Measurements from ENCODE around the gene CDH4. TPM values are rescaled to one million over a fixed set of nuclear protein-coding genes. Genes with fewer than 3 reads are reported as not detected.

CDH4 gene
- total RNA-seq, 2 experiments from 2014 or later: 0.11 to 0.18 TPM

DNA sequence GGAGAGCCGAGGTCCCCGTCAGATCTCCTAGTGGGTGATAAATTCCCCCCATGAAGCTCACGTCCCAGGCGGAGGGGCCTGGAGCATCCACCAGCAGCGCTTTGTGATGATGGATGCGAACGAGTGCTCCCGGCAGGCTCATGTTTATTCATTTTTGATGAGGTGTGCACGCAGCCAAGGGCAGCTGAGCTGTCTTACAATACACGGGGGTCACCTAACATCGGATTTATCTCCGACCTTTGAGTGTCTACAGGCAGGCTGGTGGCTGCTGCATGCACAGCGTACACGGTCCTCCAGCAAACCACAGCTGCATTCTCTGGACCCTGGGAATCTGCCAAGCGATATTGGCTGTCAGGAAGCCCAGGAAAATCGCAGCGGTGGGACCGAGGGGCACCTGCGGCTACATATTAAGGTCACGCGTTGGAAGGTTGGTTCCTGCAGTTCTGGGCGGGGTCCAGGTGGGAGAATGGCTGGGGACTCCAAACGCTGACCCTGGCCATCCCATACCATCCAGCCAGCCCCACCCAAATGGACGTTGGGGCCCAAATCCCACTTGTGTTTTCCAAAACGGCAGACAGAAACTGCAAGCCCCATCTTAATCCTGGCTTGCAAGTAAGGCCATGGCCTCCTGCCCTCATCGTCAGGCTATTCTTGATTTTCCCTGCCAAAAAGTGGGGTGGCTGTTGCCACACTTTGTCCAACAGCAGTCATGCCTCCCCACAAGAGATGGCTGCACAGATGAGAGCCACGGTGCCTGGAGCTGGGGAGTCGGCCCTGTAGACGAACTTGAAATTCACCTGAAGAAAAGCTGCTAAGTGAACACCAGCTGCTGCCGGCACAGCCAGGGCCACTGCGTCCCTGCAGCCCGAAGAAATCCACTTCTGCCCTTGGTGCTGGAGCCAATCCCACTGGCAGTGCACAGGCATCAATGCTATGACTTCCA is 413.7 kb downstream of the CDH4 start:
- CTCF ChIA-PET: no interaction called here
- Mint-ChIP-seq H3K9me3 (no peaks in the 10 kb centered on the region), H3K4me1 (ENCODE audit: low read depth) (no peaks in the 10 kb centered on the region), H3K36me3 (ENCODE audit: low read depth) (no peaks in the 10 kb centered on the region), H3K27me3 (no peaks in the 10 kb centered on the region), H3K27ac (no peak overlapping the region), H3K4me3 (no peak overlapping the region)
- POLR2A ChIA-PET: no interaction called here
- no peak for TF ChIP-seq CTCF (IDR thresholded peaks at IDR 0.05)
- intact Hi-C loops (cut with micrococcal nuclease): no loop called here
- ATAC-seq: no peak
- no peak for DNase-seq

- no peaks in the 10 kb centered on the region for H3K4me1 Mint-ChIP-seq (ENCODE audit: low read depth)
- no peaks in the 10 kb centered on the region for H3K9me3 Mint-ChIP-seq
- H3K4me3 Mint-ChIP-seq: no peak overlapping the region
- no peaks in the 10 kb centered on the region for H3K27me3 Mint-ChIP-seq
- TF ChIP-seq CTCF (IDR thresholded peaks at IDR 0.05): no peak
- no peak overlapping the region for H3K27ac Mint-ChIP-seq
- ChIA-PET CTCF (no interaction called here), POLR2A (no interaction called here)
- intact Hi-C loops (cut with micrococcal nuclease): no loop called here
- ATAC-seq (no peak), DNase-seq (no peak)
- no peaks in the 10 kb centered on the region for H3K36me3 Mint-ChIP-seq (ENCODE audit: low read depth)
Observed at GRCh38 chr20:61666471-61666832, 414.4 kb downstream of the CDH4 start.

DNA sequence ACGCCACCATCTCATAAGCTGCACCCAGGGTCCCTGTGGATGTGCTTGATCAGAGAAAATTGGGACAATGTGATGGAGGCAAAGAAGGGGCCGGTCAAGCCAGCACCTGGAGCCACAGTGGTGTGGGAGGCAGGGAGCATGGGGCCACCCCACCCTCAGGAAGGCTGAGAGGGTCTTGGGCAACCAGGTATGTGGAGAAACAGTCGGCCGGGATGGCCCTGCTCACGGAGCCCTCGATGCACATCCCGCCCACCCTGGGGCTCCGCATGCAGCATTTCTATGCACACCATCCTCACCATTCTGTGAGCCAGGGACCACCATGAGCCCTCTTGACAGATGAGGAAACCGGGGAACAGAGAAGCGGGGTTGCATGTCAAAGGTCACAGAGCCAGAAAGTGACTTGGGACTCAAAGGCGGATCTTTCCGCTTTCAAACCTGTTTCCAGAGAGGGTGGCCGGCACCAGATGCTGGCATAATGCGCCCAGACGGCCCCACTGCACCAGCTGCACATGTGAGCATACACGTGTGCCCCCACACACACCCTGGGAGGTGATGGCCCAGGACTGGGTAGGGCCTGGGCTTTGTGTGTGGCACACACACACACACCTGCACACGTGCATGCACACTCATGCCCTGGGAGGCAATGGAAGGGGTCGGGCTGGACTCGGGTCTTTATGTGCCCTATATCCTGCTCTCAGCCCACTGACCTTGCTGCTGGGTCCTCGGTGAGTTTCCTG is 415.2 kb downstream of the CDH4 start:
- no peak overlapping the region for H3K27ac Mint-ChIP-seq
- TF ChIP-seq CTCF (IDR thresholded peaks at IDR 0.05): no peak
- ATAC-seq: no peak
- H3K36me3 Mint-ChIP-seq (ENCODE audit: low read depth): no peaks in the 10 kb centered on the region
- no peaks in the 10 kb centered on the region for H3K9me3 Mint-ChIP-seq
- H3K27me3 Mint-ChIP-seq: no peaks in the 10 kb centered on the region
- H3K4me3 Mint-ChIP-seq: no peak overlapping the region
- intact Hi-C loops (cut with micrococcal nuclease): no loop called here
- no peaks in the 10 kb centered on the region for H3K4me1 Mint-ChIP-seq (ENCODE audit: low read depth)
- ChIA-PET POLR2A (no interaction called here), CTCF (no interaction called here)
- DNase-seq: no peak

- no peak overlapping the region for H3K4me3 Mint-ChIP-seq
- ATAC-seq (no peak), DNase-seq (no peak)
- H3K36me3 Mint-ChIP-seq (ENCODE audit: low read depth): no peaks in the 10 kb centered on the region
- H3K4me1 Mint-ChIP-seq (ENCODE audit: low read depth): no peaks in the 10 kb centered on the region
- no peak overlapping the region for H3K27ac Mint-ChIP-seq
- no peaks in the 10 kb centered on the region for H3K9me3 Mint-ChIP-seq
- intact Hi-C loops (cut with micrococcal nuclease): no loop called here
- no peak for TF ChIP-seq CTCF (IDR thresholded peaks at IDR 0.05)
- H3K27me3 Mint-ChIP-seq: no peaks in the 10 kb centered on the region
- ChIA-PET POLR2A (no interaction called here), CTCF (no interaction called here)
Observed at GRCh38 chr20:61668065-61668650, 416.1 kb downstream of the CDH4 start.
